Uterus (tissue), 2 donors: Measurements from ENCODE around the gene EMD.

Experiments used
- CTCF ChIP-seq, 4 experiments: fragments of 200-600 bp in 2 of 4; fragments of 450-650 bp in 2 of 4; sonication (generic) in 2 of 4; IDR thresholded peaks; one replicate each; pipeline ENCODE4 v1.5.1; 2016 to 2019; ENCODE audit warnings: antibody characterized with exemption in 4 of 4, mild to moderate bottlenecking in 2 of 4, moderate library complexity in 1 of 4
- POLR2A ChIP-seq, 2 donors: fragments of 450-650 bp; IDR thresholded peaks; one replicate each; pipeline ENCODE4 v1.6.1; 2016; ENCODE audit warnings: antibody characterized with exemption in 2 of 2, mild to moderate bottlenecking in 1 of 2, moderate library complexity in 1 of 2

DNA sequence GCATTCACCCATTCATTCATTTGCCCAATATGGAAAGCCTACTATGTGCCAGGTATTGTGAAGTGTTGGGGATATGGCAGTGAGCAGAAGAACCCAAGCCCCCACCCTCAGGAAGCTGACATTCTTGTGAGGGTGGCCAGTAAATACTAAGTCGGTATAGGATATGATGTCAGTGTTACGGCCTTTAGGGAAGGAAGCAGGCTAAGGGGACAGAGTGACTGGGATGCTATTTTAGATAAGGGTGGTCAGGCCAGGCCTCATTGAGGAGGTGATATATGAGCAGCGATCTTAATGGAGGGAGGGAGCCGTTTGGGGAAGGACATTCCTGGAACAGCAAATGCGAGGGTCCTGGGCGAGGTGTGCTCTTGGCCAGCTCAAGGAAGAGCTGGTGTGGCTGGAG is 51.4 kb downstream of the EMD start:
- TF ChIP-seq CTCF (IDR thresholded peaks at IDR 0.05) (no peak), POLR2A (IDR thresholded peaks at IDR 0.05) (no peak)
